Smooth muscle cell (in vitro differentiated cells): ENCODE results near the gene CALR. TPM values are rescaled to one million over a fixed set of nuclear protein-coding genes. Genes with fewer than 3 reads are reported as not detected.

Experiments
- DNase-seq: peaks from one replicate; lab custom pipeline; 2025; ENCODE audit not compliant: unreplicated experiment; lab: John Stamatoyannopoulos, UW
- H2AFZ ChIP-seq: fragments of 200-600 bp; sonication (generic); 2 replicates; pipeline ENCODE4 v1.6.0; 2016; ENCODE audit warnings: antibody characterized with exemption, low read depth, mild to moderate bottlenecking
- H3F3A ChIP-seq: fragments of 200-600 bp; sonication (generic); 2 replicates; pipeline ENCODE4 v1.6.0; 2017; ENCODE audit warnings: antibody characterized with exemption, low read depth
- H3K27ac ChIP-seq: fragments of 200-600 bp; sonication (generic); 2 replicates; pipeline ENCODE4 v1.5.1; 2016; ENCODE audit warnings: low read depth, mild to moderate bottlenecking
- H3K27me3 ChIP-seq: fragments of 200-600 bp; sonication (generic); 2 replicates; pipeline ENCODE4 v1.6.1; 2016; ENCODE audit warnings: low read depth, mild to moderate bottlenecking
- H3K36me3 ChIP-seq: fragments of 200-600 bp; sonication (generic); 2 replicates; pipeline ENCODE4 v1.5.1; 2016; ENCODE audit warnings: low read depth
- H3K4me1 ChIP-seq: fragments of 200-600 bp; sonication (generic); 2 replicates; pipeline ENCODE4 v1.5.1; 2016; ENCODE audit warnings: low read depth
- H3K4me2 ChIP-seq: fragments of 200-600 bp; sonication (generic); 2 replicates; pipeline ENCODE4 v1.6.0; 2016; ENCODE audit warnings: mild to moderate bottlenecking
- H3K4me3 ChIP-seq: fragments of 200-600 bp; sonication (generic); 2 replicates; pipeline ENCODE4 v1.5.1; 2016; ENCODE audit warnings: mild to moderate bottlenecking
- H3K79me2 ChIP-seq: fragments of 200-600 bp; sonication (generic); 2 replicates; pipeline ENCODE4 v1.6.0; 2016; ENCODE audit warnings: low read depth, mild to moderate bottlenecking
- H3K9ac ChIP-seq: fragments of 200-600 bp; sonication (generic); 2 replicates; pipeline ENCODE4 v1.6.0; 2016; ENCODE audit warnings: low read depth
- H3K9me3 ChIP-seq: fragments of 200-600 bp; sonication (generic); replicated peaks from 2 replicates; pipeline ENCODE4 v1.5.1; 2016; ENCODE audit warnings: low read depth
- H4K20me1 ChIP-seq: fragments of 200-600 bp; sonication (generic); 2 replicates; pipeline ENCODE4 v1.6.0; 2016; ENCODE audit warnings: low read depth
- WGBS: methylation state at CpG from one replicate; pipeline ENCODE4 v1.1.7; 2016; ENCODE audit warnings: low lambda C conversion rate; 5-methylcytosine and 5-hydroxymethylcytosine counted together
- polyA plus RNA-seq: library from polyadenylated mRNA; unstranded; fragments of >200 nt; fragmentation: Nextera tagmentation; extraction: Ambion mirVana; gene quantifications from 2 replicates; pipeline ENCODE4 v1.2.1, GENCODE V29; 2016
- total RNA-seq: library from RNA; depleted of rRNA; stranded (reverse); fragments of >200 nt; gene quantifications from 2 replicates; pipeline ENCODE4 v1.2.3, GENCODE V29; 2014
- TF ChIP-seq, protein P1 (sequence below): fragments of 200-600 bp; sonication (generic); IDR thresholded peaks from 2 replicates; pipeline ENCODE4 v1.5.1; 2017; ENCODE audit warnings: borderline replicate concordance, mild to moderate bottlenecking, antibody characterized with exemption; ENCODE audit not compliant: insufficient read depth, poor library complexity, severe bottlenecking

CALR gene
- total and polyA plus RNA-seq, 2 experiments from 2014 or later: 800 to 833 TPM

GRCh38 chr19:12984683-12985048 lies 46.3 kb downstream of the CALR start:
- no peak overlapping the region for H3K4me3 ChIP-seq
- 59% methylated on average over 8 of the region's 10 CpGs for WGBS
- no peak overlapping the region for H3K4me2 ChIP-seq
- no peaks in the 10 kb centered on the region for H3K4me1 ChIP-seq
- H4K20me1 ChIP-seq: no peaks in the 10 kb centered on the region
- no peaks in the 10 kb centered on the region for H3F3A ChIP-seq
- peaks cover 8% of the 10 kb centered on the region for H3K27me3 ChIP-seq
- H3K9me3 ChIP-seq: no peaks in the 10 kb centered on the region
- H3K9ac ChIP-seq: no peak overlapping the region
- no peak overlapping the region for H2AFZ ChIP-seq
- TF ChIP-seq, protein P1, sequence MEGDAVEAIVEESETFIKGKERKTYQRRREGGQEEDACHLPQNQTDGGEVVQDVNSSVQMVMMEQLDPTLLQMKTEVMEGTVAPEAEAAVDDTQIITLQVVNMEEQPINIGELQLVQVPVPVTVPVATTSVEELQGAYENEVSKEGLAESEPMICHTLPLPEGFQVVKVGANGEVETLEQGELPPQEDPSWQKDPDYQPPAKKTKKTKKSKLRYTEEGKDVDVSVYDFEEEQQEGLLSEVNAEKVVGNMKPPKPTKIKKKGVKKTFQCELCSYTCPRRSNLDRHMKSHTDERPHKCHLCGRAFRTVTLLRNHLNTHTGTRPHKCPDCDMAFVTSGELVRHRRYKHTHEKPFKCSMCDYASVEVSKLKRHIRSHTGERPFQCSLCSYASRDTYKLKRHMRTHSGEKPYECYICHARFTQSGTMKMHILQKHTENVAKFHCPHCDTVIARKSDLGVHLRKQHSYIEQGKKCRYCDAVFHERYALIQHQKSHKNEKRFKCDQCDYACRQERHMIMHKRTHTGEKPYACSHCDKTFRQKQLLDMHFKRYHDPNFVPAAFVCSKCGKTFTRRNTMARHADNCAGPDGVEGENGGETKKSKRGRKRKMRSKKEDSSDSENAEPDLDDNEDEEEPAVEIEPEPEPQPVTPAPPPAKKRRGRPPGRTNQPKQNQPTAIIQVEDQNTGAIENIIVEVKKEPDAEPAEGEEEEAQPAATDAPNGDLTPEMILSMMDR: no peak
- no peak for DNase-seq
- no peaks in the 10 kb centered on the region for H3K79me2 ChIP-seq
- no peaks in the 10 kb centered on the region for H3K36me3 ChIP-seq
- H3K27ac ChIP-seq: no peak overlapping the region

DNA sequence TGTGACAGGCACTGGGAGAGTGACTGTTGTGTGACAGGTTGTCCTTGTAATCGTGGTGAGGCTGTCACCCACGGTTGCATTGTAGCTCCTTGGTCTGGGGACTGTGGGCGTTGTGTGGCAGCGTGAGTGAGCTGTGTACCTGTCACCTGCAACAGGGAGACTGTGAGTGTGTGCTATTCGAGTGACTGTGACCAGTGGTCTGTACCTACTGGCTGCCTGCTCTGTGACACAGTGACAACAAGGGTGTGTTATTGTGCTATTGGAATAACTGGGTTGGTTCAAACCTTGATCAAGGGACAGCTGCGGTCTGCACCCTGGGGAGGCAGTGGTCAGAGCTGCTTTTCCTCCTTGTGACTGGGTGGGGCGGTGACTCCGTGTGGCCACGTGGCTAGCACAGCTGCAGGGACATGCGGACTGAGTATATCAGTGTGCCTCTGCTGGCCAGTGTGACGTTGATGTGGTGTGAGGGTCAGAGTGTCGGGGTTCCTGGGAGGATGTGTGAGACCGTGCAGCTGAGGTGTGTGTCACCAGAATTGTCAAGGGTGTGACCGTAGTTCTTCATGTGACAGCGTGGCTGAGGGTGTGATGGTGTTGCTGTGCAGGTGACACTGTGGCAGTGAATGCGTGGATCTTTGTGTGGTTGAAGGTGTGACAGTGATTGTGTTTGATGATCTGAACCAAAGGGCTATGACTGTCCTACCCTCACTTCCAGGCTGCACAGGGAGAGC lies 46.8 kb downstream of the CALR start:
- Histone ChIP-seq H3F3A (no peaks in the 10 kb centered on the region), H3K27ac (no peak overlapping the region), H3K79me2 (no peaks in the 10 kb centered on the region), H3K9me3 (no peaks in the 10 kb centered on the region), H3K36me3 (no peaks in the 10 kb centered on the region), H3K4me1 (no peaks in the 10 kb centered on the region), H4K20me1 (no peaks in the 10 kb centered on the region), H2AFZ (no peak overlapping the region), H3K4me3 (no peak overlapping the region), H3K4me2 (no peak overlapping the region), H3K9ac (no peak overlapping the region), H3K27me3 (peaks cover 8% of the 10 kb centered on the region)
- 73% methylated on average over 16 of the region's 16 CpGs for WGBS
- DNase-seq: no peak
- TF ChIP-seq, protein P1: no peak

- no peak for DNase-seq
- TF ChIP-seq, protein P1: no peak
- Histone ChIP-seq H2AFZ (no peak overlapping the region), H3K9me3 (no peaks in the 10 kb centered on the region), H3F3A (no peaks in the 10 kb centered on the region), H3K27me3 (peaks cover 15% of the 10 kb centered on the region), H3K27ac (no peak overlapping the region), H3K4me2 (no peak overlapping the region), H3K79me2 (no peaks in the 10 kb centered on the region), H3K4me1 (no peaks in the 10 kb centered on the region), H3K36me3 (no peaks in the 10 kb centered on the region), H4K20me1 (no peaks in the 10 kb centered on the region), H3K9ac (no peak overlapping the region), H3K4me3 (no peak overlapping the region)
- WGBS: 93% methylated on average over 12 of the region's 12 CpGs
These were observed 48.3 kb downstream of the CALR start for GRCh38 chr19:12986726-12987125.

- Histone ChIP-seq H4K20me1 (no peaks in the 10 kb centered on the region), H3F3A (no peaks in the 10 kb centered on the region), H3K4me1 (no peaks in the 10 kb centered on the region), H3K27me3 (peaks cover 17% of the 10 kb centered on the region), H3K79me2 (no peaks in the 10 kb centered on the region), H3K9me3 (no peaks in the 10 kb centered on the region), H3K9ac (no peak overlapping the region), H3K4me3 (no peak overlapping the region), H3K27ac (no peak overlapping the region), H2AFZ (no peak overlapping the region), H3K36me3 (no peaks in the 10 kb centered on the region), H3K4me2 (no peak overlapping the region)
- WGBS: 63% methylated on average over 2 of the region's 3 CpGs
- TF ChIP-seq, protein P1: no peak
- DNase-seq: no peak
These were observed 48.8 kb downstream of the CALR start for GRCh38 chr19:12987190-12987589.
